Vagina (tissue), 2 donors: Measurements from ENCODE around the gene STARD13.

Experiments used
- POLR2AphosphoS5 ChIP-seq, 2 donors: sonication (generic); formaldehyde crosslinking; IDR thresholded peaks; one replicate each; pipeline ENCODE4 v1.9.0; 2017; ENCODE audit warnings: antibody characterized with exemption in 2 of 2, mild to moderate bottlenecking in 2 of 2, low read depth in 1 of 2; ENCODE audit not compliant: insufficient read depth in 1 of 2
- TF ChIP-seq, protein P1 (sequence below), 3 experiments: fragments of 450-650 bp in 2 of 3; fragments of 200-600 bp in 1 of 3; sonication (generic) in 1 of 3; IDR thresholded peaks; one replicate each; pipeline ENCODE4 v1.5.1; 2017 to 2019; ENCODE audit warnings: antibody characterized with exemption in 3 of 3, mild to moderate bottlenecking in 2 of 3, moderate library complexity in 2 of 3

DNA sequence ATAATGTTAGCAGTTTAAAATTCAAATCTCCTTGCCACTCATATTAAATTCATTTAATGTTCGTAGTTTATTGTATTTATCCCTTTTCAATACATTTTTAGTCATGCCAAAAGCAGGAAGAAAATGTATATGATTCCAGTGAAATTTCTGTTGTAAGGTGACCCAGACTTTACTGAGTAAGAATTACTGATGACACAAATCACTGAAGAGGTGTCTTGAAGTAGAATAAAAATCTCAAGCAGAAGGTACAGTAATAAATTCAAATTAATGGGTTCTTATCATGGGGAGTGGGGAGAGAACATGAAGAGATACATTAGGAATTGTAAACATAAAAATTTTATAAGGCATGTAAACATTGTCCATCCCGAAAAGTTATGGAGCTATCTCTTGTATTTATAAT, 19.9 kb downstream of the STARD13 start:
- TF ChIP-seq, protein P1, sequence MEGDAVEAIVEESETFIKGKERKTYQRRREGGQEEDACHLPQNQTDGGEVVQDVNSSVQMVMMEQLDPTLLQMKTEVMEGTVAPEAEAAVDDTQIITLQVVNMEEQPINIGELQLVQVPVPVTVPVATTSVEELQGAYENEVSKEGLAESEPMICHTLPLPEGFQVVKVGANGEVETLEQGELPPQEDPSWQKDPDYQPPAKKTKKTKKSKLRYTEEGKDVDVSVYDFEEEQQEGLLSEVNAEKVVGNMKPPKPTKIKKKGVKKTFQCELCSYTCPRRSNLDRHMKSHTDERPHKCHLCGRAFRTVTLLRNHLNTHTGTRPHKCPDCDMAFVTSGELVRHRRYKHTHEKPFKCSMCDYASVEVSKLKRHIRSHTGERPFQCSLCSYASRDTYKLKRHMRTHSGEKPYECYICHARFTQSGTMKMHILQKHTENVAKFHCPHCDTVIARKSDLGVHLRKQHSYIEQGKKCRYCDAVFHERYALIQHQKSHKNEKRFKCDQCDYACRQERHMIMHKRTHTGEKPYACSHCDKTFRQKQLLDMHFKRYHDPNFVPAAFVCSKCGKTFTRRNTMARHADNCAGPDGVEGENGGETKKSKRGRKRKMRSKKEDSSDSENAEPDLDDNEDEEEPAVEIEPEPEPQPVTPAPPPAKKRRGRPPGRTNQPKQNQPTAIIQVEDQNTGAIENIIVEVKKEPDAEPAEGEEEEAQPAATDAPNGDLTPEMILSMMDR (IDR thresholded peaks at IDR 0.05): no peak
- TF ChIP-seq POLR2AphosphoS5 (IDR thresholded peaks at IDR 0.05; ENCODE audit: insufficient read depth in 1 of 2, low read depth in 1 of 2): no peak
